Loucy (cell line): ENCODE measurements around the gene KRTAP3-2.

Source experiments
- EZH2phosphoT487 ChIP-seq: fragments of 200-600 bp; IDR thresholded peaks from 2 replicates; pipeline ENCODE4 v1.6.1; 2018; ENCODE audit warnings: antibody characterized with exemption, mild to moderate bottlenecking, moderate library complexity, borderline replicate concordance
- TF ChIP-seq, protein P1 (sequence below): fragments of 200-600 bp; sonication (generic); conservative IDR thresholded peaks from 2 replicates; pipeline ENCODE4 v1.5.1; 2014; ENCODE audit warnings: mild to moderate bottlenecking, antibody characterized with exemption, low read length

DNA sequence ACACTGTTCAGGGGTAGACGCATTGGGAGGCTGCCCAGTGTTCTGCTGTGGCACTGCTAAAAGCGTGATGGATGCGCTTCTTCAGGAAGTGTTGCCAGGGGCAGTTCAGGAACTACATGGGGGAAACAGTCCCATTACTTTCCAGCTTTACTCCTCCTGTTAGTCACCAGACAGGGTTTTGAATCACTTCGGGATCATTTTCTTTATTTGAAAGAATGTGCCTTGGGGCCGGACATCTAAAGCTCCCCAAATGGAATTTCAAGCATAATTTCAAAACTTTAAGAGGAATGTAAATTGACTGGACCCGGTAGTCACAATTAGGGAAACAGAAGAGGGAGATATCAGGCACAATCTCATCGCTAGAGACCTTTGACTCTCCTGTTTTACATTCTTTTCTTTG, 48.7 kb upstream of the KRTAP3-2 start:
- TF ChIP-seq, protein P1, sequence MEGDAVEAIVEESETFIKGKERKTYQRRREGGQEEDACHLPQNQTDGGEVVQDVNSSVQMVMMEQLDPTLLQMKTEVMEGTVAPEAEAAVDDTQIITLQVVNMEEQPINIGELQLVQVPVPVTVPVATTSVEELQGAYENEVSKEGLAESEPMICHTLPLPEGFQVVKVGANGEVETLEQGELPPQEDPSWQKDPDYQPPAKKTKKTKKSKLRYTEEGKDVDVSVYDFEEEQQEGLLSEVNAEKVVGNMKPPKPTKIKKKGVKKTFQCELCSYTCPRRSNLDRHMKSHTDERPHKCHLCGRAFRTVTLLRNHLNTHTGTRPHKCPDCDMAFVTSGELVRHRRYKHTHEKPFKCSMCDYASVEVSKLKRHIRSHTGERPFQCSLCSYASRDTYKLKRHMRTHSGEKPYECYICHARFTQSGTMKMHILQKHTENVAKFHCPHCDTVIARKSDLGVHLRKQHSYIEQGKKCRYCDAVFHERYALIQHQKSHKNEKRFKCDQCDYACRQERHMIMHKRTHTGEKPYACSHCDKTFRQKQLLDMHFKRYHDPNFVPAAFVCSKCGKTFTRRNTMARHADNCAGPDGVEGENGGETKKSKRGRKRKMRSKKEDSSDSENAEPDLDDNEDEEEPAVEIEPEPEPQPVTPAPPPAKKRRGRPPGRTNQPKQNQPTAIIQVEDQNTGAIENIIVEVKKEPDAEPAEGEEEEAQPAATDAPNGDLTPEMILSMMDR: no peak
- no peak for TF ChIP-seq EZH2phosphoT487
